Measurements from ENCODE around the gene FBXO7.

FBXO7 gene

DNA sequence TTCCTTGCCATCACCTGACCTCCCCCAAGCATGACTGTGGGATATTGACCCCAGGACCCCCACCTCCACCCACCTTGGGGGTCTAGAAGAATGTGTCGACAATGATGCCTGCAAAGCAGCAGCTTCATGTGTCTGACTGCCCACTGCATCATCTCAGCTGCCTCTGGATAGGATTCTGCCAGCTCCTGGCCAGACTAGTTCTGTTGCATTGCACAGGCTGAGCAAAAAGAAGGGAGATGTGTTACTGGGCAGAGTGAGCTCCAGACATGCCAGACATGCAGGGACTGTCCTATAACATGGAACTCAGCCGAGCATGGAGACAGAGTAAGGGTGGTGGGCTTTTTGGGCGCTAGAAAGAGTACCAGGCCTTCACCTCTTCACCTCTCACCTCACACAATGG lies 36.7 kb downstream of the FBXO7 start:
- Histone ChIP-seq H3K36me3 (ENCODE audit: insufficient read depth, low read length) (peaks cover 14% of the 10 kb centered on the region), H3K4me1 (ENCODE audit: insufficient read depth, low read length) (no peaks in the 10 kb centered on the region; the same call in none of the 2 replicates), H3K9ac (ENCODE audit: low read depth, low read length) (no peak overlapping the region), H3K9me3 (ENCODE audit: control insufficient read depth, insufficient read depth, low read length) (0 out of 2 replicates have a peak, but pooled peaks cover 2% of the 10 kb centered on the region)

DNA sequence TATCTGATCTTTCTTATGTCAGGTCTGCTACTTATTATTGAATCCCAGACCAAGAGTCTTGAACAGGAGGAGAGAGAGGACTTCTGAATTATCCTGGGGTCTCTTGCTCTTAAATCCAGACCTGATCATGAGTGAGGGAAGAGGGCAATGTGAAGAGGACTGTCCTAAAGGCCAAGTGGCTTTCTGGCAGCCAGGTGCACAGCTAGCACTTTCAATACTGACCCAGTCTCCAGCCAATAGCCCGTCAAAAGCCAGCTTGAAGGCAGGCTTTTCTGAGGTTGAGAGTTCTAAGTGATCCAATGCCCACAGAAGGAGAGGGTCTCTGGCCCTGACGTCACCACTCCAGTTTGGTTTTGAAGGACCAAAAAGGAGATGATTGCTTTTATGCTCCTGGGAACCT lies 37.2 kb downstream of the FBXO7 start:
- Histone ChIP-seq H3K4me1 (ENCODE audit: insufficient read depth, low read length) (no peaks in the 10 kb centered on the region; the same call in none of the 2 replicates), H3K9ac (ENCODE audit: low read depth, low read length) (no peak overlapping the region; the same call in 1 of the 2 replicates), H3K36me3 (ENCODE audit: insufficient read depth, low read length) (peaks cover 14% of the 10 kb centered on the region), H3K9me3 (ENCODE audit: control insufficient read depth, insufficient read depth, low read length) (0 out of 2 replicates have a peak, but pooled peaks cover 2% of the 10 kb centered on the region)

DNA sequence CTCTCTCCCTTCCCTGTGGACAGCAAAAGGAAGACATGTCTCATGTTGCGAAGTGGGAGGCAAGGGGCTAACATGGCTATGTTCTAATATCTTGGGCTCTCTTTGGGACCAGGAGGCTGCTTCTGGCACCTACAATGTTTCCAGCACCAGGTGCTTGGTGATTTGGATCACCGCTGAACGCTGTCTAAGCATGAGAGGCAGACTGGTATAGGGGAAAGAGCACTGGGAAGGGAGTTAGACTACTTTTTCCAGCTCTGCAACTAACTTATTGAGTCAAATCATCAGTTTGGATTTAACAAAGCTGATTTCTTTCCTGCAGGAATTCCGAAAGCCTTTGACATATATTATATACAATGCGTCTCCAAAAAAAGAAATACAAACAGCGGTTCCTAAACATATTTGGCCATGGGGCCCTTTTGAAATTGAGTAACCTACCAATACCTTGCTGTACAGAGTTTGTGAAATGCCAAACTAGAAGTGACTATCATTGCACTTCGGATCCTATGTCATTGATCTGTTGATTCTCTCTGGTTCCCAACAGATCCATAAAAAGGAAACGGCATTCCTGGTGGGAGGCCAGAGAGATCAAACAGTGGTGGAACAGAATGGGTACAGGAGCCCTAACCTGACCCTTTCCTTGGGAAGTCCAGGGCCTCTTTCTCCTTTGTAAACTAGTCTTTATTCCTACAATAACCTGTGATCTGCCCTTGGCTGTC lies 37.8 kb downstream of the FBXO7 start:
- Histone ChIP-seq H3K9me3 (ENCODE audit: control insufficient read depth, insufficient read depth, low read length) (0 out of 2 replicates have a peak, but pooled peaks cover 2% of the 10 kb centered on the region), H3K36me3 (ENCODE audit: insufficient read depth, low read length) (peaks cover 14% of the 10 kb centered on the region), H3K4me1 (ENCODE audit: insufficient read depth, low read length) (no peaks in the 10 kb centered on the region; the same call in none of the 2 replicates), H3K9ac (ENCODE audit: low read depth, low read length) (no peak overlapping the region)

GRCh38 chr22:32515084-32515483 lies 40.5 kb downstream of the FBXO7 start:
- Histone ChIP-seq H3K4me1 (ENCODE audit: insufficient read depth, low read length) (no peaks in the 10 kb centered on the region), H3K9ac (ENCODE audit: low read depth, low read length) (no peak overlapping the region), H3K36me3 (ENCODE audit: insufficient read depth, low read length) (peaks cover 14% of the 10 kb centered on the region), H3K9me3 (ENCODE audit: control insufficient read depth, insufficient read depth, low read length) (peaks cover 2% of the 10 kb centered on the region; the same call in 1 of the 2 replicates)

GRCh38 chr22:32517488-32517887 lies 42.9 kb downstream of the FBXO7 start:
- Histone ChIP-seq H3K9me3 (ENCODE audit: control insufficient read depth, insufficient read depth, low read length) (peaks cover 2% of the 10 kb centered on the region; the same call in 1 of the 2 replicates), H3K4me1 (ENCODE audit: insufficient read depth, low read length) (no peaks in the 10 kb centered on the region), H3K9ac (ENCODE audit: low read depth, low read length) (no peak overlapping the region), H3K36me3 (ENCODE audit: insufficient read depth, low read length) (peaks cover 5% of the 10 kb centered on the region)

DNA sequence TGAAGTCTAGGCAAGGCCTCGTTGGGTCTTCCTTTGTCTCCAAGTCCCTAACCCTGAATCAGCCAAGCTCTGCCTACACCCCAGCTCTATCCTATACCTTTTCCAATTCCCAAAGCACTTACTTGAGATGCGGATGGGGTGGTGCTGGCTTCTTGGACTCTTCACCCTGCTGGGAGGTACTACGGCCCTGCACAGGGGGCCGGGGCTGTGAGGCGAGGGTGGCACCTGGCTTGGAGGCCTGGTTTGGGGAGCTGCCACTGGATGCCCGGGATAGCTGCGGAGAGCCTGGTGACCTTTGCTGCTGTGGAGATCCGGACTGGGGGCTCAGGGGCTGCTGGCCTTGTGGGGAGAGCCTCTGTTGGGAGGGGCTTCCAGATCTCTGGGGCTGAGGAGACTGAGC lies 43.3 kb downstream of the FBXO7 start:
- Histone ChIP-seq H3K9ac (ENCODE audit: low read depth, low read length) (no peak overlapping the region), H3K9me3 (ENCODE audit: control insufficient read depth, insufficient read depth, low read length) (peaks cover 2% of the 10 kb centered on the region; the same call in 1 of the 2 replicates), H3K4me1 (ENCODE audit: insufficient read depth, low read length) (no peaks in the 10 kb centered on the region), H3K36me3 (ENCODE audit: insufficient read depth, low read length) (peaks cover 5% of the 10 kb centered on the region)

GRCh38 chr22:32518381-32518780 lies 43.8 kb downstream of the FBXO7 start:
- Histone ChIP-seq H3K4me1 (ENCODE audit: insufficient read depth, low read length) (no peaks in the 10 kb centered on the region), H3K9ac (ENCODE audit: low read depth, low read length) (no peak overlapping the region), H3K9me3 (ENCODE audit: control insufficient read depth, insufficient read depth, low read length) (peaks cover 2% of the 10 kb centered on the region; the same call in 1 of the 2 replicates), H3K36me3 (ENCODE audit: insufficient read depth, low read length) (peaks cover 5% of the 10 kb centered on the region)

DNA sequence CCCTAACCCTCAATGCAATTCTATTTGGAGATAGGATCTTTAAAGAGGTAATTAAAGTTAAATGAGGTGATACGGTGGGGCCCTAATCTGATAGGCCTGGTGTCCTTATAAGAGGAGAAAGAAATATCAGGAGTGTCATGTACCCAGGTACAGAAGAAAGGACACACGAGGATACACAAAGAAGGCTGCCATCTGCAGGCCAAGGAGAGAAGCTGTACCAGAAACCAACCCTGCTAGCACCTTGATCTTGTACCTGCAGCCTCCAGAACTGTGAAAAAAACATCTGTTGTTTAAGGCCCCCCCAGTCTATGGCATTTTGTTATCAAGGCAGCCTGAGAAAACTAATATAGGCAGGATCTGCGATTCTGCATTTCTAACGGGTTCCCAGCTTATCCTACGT lies 44.2 kb downstream of the FBXO7 start:
- no peak overlapping the region for H3K9ac ChIP-seq (ENCODE audit: low read depth, low read length)
- H3K4me1 ChIP-seq (ENCODE audit: insufficient read depth, low read length): no peaks in the 10 kb centered on the region
- no peaks in the 10 kb centered on the region; the same call in 1 of the 2 replicates for H3K9me3 ChIP-seq (ENCODE audit: control insufficient read depth, insufficient read depth, low read length)
- H3K36me3 ChIP-seq (ENCODE audit: insufficient read depth, low read length): peaks cover 5% of the 10 kb centered on the region

GRCh38 chr22:32520612-32521011 lies 46.0 kb downstream of the FBXO7 start:
- Histone ChIP-seq H3K9ac (ENCODE audit: low read depth, low read length) (no peak overlapping the region), H3K9me3 (ENCODE audit: control insufficient read depth, insufficient read depth, low read length) (no peaks in the 10 kb centered on the region; the same call in 1 of the 2 replicates), H3K36me3 (ENCODE audit: insufficient read depth, low read length) (no peaks in the 10 kb centered on the region; the same call in none of the 2 replicates), H3K4me1 (ENCODE audit: insufficient read depth, low read length) (no peaks in the 10 kb centered on the region)

- Histone ChIP-seq H3K9ac (ENCODE audit: low read depth, low read length) (no peak overlapping the region), H3K36me3 (ENCODE audit: insufficient read depth, low read length) (no peaks in the 10 kb centered on the region; the same call in 1 of the 2 replicates), H3K4me1 (ENCODE audit: insufficient read depth, low read length) (no peaks in the 10 kb centered on the region), H3K9me3 (ENCODE audit: control insufficient read depth, insufficient read depth, low read length) (no peaks in the 10 kb centered on the region; the same call in 1 of the 2 replicates)
These were observed 47.6 kb downstream of the FBXO7 start for GRCh38 chr22:32522237-32522636.

- no peaks in the 10 kb centered on the region for H3K36me3 ChIP-seq (ENCODE audit: insufficient read depth, low read length)
- H3K4me1 ChIP-seq (ENCODE audit: insufficient read depth, low read length): peaks cover 4% of the 10 kb centered on the region; the same call in 1 of the 2 replicates
- no peaks in the 10 kb centered on the region for H3K9me3 ChIP-seq (ENCODE audit: control insufficient read depth, insufficient read depth, low read length)
- H3K9ac ChIP-seq (ENCODE audit: low read depth, low read length): no peak overlapping the region
These were observed 53.1 kb downstream of the FBXO7 start for GRCh38 chr22:32527756-32528155.

- Histone ChIP-seq H3K36me3 (ENCODE audit: insufficient read depth, low read length) (no peaks in the 10 kb centered on the region), H3K4me1 (ENCODE audit: insufficient read depth, low read length) (peaks cover 4% of the 10 kb centered on the region; the same call in 1 of the 2 replicates), H3K9me3 (ENCODE audit: control insufficient read depth, insufficient read depth, low read length) (no peaks in the 10 kb centered on the region), H3K9ac (ENCODE audit: low read depth, low read length) (no peak overlapping the region)
These were observed 53.7 kb downstream of the FBXO7 start for GRCh38 chr22:32528316-32528715.

GRCh38 chr22:32528984-32529982 lies 54.7 kb downstream of the FBXO7 start:
- Histone ChIP-seq H3K36me3 (ENCODE audit: insufficient read depth, low read length) (no peaks in the 10 kb centered on the region), H3K9me3 (ENCODE audit: control insufficient read depth, insufficient read depth, low read length) (no peaks in the 10 kb centered on the region), H3K9ac (ENCODE audit: low read depth, low read length) (no peak overlapping the region), H3K4me1 (ENCODE audit: insufficient read depth, low read length) (peaks cover 4% of the 10 kb centered on the region; the same call in 1 of the 2 replicates)

DNA sequence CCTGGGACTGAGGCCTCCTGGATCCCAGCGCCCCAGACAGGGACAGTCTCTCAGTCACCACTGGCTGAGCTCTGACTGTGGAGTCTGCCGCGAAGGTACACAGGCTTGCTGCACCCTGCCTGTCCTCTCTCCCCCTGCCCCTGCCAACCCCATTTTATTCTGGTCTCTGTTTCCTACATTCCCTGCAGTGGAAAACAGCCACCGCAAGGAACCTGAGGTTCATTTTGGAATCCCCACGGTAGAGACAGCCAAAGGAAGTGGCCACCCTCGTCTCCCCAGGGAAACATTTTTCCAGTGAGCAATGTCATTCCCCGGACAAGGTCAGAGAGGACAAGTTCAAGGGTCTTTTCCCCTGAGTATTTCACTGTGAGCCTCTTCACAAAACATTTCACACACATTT lies 56.6 kb downstream of the FBXO7 start:
- Histone ChIP-seq H3K9me3 (ENCODE audit: control insufficient read depth, insufficient read depth, low read length) (no peaks in the 10 kb centered on the region), H3K4me1 (ENCODE audit: insufficient read depth, low read length) (peaks cover 4% of the 10 kb centered on the region; the same call in 1 of the 2 replicates), H3K9ac (ENCODE audit: low read depth, low read length) (no peak overlapping the region), H3K36me3 (ENCODE audit: insufficient read depth, low read length) (no peaks in the 10 kb centered on the region)

Measured in ES-I3 (cell line).